GM21737 (cell line): Measurements from ENCODE around the gene CRLF2.
"Not testable (repeated sequence)": the region's sequence is repeated elsewhere in the genome, so short reads cannot be mapped to it uniquely, and the experiment has no call there.

ENCODE experiments used
- ATAC-seq: cut with Tn5 transposase; IDR thresholded peaks from one replicate; pipeline ENCODE4 v1.9.1; 2021; ENCODE audit warnings: mild to moderate bottlenecking, moderate library complexity; ENCODE audit not compliant: unreplicated experiment

Gene CRLF2

GRCh38 chrX:1215123-1215823 is 2.8 kb upstream of the CRLF2 start:
- no peak for ATAC-seq

- no peak for ATAC-seq
Observed at GRCh38 chrX:1213971-1214370, 1.5 kb upstream of the CRLF2 start.

- no peak for ATAC-seq
Observed at GRCh38 chrX:1210844-1211243, 1.6 kb downstream of the CRLF2 start.

- ATAC-seq: no peak
Observed at GRCh38 chrX:1207496-1208025, 4.9 kb downstream of the CRLF2 start.

DNA sequence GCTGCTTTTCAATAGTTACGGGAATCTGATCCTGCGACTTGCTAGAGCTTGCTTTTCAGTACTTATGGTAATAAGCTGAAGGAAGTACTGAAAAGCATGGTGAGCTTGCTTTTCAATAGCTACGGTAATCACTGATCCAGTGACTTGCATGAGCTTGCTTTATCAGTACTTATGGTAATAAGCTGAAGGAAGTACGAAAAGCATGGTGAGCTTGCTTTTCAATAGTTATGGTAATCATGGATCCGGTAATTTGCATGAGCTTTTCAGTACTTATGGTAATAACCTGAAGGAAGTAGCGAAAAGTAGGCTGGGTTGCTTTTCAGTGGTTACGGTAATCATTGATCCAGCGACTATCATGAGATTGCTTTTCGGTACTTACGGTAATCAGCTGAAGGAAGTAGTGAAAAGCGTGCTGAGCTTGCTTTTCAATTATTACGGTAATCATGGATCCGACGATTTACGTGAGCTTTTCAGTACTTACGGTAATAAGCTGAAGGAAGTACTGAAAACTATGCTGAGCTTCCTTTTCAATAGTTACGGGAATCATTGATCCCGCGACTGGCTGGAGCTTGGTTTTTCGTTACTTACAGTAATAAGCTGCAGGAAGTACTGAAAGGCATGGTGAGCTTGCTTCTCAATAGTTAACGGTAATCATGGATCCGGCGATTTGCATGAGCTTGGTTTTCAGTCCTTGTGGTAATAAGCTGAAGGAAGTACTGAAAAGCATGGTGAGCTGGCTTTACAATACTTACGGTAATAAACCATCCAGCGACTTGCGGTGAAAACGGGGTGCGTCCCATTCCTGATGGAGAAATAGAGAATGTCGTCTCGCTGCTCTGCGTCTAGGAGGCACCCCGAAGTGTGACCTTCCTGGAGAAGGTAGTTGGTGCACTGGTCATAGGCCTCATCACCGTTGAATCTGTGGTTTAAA is 6.5 kb downstream of the CRLF2 start:
- ATAC-seq: no peak

- ATAC-seq: no peak
Observed at GRCh38 chrX:1202251-1202650, 10.2 kb downstream of the CRLF2 start.

DNA sequence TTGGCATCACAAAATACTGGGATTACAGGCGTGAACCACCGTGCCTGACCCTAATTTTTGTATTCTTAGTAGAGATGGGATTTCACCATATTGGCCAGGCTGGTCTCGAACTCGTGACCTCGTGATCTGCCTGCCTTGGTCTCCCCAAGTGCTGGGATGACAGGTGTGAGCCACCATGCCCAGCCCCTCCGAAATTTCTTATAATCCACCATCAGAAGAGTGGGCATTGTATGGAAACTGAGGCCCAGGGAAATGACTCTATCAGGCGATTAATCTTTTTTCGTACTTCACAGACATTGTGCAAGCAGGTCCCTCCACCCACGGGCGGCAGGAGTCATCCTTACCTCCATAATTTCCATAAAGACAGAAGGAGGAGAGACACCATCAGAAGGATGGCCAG is 16.0 kb downstream of the CRLF2 start:
- no peak for ATAC-seq

DNA sequence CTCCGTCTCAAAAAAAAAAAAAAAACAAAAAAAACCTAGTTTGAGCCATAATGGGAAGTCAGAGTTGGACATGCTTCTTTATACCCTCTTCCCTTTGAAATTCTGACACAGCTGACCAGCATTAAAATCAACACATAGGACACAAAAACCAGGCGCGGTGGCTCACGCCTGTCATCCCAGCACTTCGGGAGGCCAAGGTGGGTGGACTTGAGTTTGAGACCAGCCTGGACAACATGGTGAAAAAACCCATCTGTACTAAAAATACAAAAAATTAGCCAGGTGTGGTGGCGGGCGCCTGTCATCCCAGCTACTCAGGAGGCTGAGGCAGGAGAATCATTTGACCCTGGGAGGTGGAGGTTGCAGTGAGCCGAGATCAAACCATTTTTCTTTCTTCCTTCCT is 20.3 kb downstream of the CRLF2 start:
- not testable (repeated sequence) for ATAC-seq

DNA sequence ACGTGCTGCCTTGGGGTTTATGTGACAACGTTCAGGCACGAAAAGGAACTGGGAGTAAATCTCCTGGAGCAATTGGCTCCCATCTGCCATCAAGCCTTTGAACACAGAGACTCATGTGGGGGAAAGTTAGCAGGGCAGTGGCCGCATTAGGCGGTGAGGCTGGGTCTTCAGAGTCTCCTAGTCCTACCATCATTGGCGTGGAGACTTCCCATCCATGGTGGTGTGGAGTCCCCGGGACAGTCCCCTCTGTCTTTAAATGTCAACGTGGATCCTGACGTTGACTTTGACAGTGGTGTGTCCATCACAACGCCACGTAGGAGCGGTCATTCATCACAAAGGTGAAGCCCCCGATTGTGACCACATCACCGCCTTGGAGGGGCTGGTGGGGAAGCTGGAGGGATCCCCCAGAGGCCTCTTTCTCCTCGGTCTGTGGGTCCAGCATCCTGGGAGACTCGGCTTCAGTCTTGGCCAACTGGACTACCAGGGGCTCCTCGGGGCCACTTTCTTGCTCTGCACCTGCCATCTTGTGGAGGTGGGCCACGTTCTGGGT is 21.8 kb downstream of the CRLF2 start:
- no peak for ATAC-seq

GRCh38 chrX:1185561-1185960 is 26.9 kb downstream of the CRLF2 start:
- ATAC-seq: no peak

- ATAC-seq: no peak
Observed at GRCh38 chrX:1182211-1182610, 30.2 kb downstream of the CRLF2 start.

DNA sequence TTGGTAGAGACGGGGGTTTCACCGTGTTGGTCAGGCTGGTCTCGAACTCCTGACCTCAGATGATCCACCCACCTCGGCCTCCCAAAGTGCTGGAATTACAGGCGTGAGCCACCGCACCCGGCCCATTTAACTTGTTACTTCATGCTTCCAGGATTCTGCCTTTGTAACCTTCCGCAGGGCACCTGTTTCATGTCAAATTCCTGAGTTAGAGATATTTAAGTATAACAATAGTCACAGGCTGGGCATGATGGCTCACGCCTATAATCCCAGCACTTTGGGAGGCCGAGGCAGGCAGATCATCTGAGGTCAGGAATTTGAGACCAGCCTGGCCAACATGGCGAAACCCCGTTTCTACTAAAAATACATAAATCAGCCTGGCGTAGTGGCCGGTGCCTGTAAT is 30.8 kb downstream of the CRLF2 start:
- not testable (repeated sequence) for ATAC-seq

GRCh38 chrX:1181170-1181569 is 31.3 kb downstream of the CRLF2 start:
- ATAC-seq: no peak

DNA sequence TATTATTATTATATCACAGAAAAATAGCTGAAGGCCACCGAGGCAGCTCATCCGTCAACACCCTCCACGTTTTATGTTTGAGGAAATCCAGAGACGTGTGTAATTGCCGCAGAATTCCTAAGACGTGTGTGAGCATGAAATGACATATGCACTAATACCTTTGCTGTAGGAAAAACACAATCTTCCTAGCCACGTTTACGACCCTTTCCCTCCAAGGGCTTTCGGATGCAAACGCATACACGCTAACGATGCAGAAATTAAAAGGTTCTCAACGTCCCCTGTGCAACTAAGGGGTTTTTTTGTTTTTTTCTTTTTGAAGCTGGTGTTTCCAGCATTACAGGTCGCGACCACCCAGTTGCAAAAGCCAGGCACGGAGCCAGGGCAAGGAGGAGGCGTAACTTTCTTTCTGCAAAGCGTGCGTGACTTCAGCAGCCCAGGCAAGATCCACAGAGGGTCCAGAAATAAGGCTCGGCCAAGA is 33.8 kb downstream of the CRLF2 start:
- ATAC-seq: no peak

DNA sequence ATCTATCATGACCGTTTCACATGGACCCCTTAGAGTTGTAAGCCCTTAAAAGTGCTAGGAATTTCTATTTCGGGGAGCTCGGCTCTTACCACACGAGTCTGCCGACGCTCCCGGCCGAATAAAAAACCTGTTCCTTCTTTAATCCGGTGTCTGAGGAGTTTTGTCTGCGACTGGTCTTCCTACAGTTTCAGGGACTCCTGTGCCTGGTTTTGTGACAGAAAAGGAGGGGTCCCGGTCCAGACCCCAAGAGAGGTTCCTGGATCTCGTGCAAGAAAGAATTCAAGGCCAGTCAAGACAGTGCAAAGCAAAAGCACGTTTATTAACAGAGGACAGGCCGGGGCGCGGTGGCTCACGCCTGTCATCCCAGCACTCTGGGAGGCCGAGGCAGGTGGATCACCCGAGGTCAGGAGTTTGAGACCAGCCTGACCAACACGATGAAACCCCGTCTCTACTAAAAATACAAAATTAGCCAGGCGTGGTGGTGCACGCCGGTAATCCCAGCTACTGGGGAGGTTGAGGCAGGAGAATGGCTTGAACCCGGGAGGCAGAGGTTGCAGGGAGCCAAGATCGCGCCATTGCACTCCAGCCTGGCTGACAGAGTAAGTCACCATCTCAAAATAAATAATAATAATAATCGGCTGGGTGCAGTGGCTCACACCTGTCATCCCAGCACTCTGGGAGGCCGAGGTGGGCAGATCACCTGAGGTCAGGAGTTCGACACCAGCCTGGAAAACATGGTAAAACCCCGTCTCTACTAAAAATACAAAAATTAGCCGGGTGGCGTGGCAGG is 35.7 kb downstream of the CRLF2 start:
- ATAC-seq: not testable (repeated sequence)

- ATAC-seq: not testable (repeated sequence)
Observed at GRCh38 chrX:1174609-1175545, 37.6 kb downstream of the CRLF2 start.

DNA sequence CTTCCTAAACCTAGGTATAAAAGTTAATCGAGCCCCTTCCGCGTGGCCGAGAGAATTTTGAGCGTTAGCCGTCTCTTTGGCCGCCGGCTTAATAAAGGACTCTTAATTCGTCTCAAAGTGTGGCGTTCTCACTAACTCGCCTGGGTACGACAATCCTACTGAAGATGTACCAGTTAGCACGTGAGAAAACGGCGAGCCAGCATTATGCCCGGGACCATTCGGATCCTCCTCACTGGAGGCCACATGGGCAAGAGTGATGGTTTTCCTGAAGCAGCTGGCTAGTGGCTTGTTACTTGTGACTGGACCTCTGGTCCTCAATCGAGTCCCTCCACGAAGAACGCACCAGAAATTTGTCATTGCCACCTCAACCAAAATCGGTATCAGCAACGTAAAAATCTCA is 39.0 kb downstream of the CRLF2 start:
- ATAC-seq: not testable (repeated sequence)

- no peak for ATAC-seq
Observed at GRCh38 chrX:1172496-1172895, 40.0 kb downstream of the CRLF2 start.

DNA sequence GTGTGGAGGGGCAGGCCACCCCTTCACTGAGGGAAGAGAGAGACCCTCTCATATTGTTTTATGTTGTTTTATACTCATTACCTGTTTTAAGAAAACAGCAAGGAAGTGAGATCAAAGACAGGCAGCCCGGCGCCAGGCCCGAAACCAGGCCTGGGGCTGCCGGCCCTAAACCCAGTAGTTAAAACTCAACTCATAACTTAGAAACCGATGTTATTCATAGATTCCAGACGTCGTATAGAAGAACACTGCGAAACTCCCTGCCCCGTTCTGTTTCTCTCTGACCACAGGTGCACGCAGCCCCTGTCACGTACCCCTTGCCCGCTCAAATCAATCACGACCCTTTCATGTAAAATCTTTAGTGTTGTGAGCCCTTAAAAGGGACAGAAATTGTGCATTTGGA is 40.5 kb downstream of the CRLF2 start:
- ATAC-seq: not testable (repeated sequence)

- ATAC-seq: no peak
Observed at GRCh38 chrX:1170243-1170642, 42.2 kb downstream of the CRLF2 start.
